B cell (primary cell): ENCODE measurements around the gene CAMKV. TPM values are rescaled to one million over a fixed set of nuclear protein-coding genes. Genes with fewer than 3 reads are reported as not detected.

ENCODE experiments used
- ATAC-seq: fragments of 200-7000 bp; cut with Tn5 transposase; one replicate; pipeline ENCODE4 v1.10.0; 2021; ENCODE audit warnings: low read depth, mild to moderate bottlenecking, moderate number of reproducible peaks, moderate library complexity
- CTCF ChIA-PET: fragments of 350-600 bp; sonication (Branson Sonifier 250); formaldehyde crosslinking; loops from one replicate; lab custom pipeline; 2021; ENCODE audit warnings: antibody characterized with exemption, inconsistent platforms; lab: Charles Lee
- POLR2A ChIA-PET: fragments of 350-600 bp; sonication (Branson Sonifier 250); formaldehyde crosslinking; loops from one replicate; lab custom pipeline; 2021; ENCODE audit warnings: antibody characterized with exemption; lab: Charles Lee
- DNase-seq: peaks from one replicate; pipeline ENCODE4 v3.0.0; 2013
- H2AFZ ChIP-seq: 2 replicates; pipeline ENCODE4 v1.6.1; 2012; ENCODE audit warnings: mild to moderate bottlenecking, low read depth, low read length; ENCODE audit not compliant: insufficient read depth, poor library complexity, severe bottlenecking
- H3K27ac ChIP-seq, 2 donors: 1 replicate in 1 of 2; 2 replicates in 1 of 2; pipeline ENCODE4 v1.5.1; 2012 to 2013; ENCODE audit warnings: low read length in 2 of 2, mild to moderate bottlenecking in 2 of 2, moderate library complexity in 1 of 2
- H3K27me3 ChIP-seq, 4 experiments: fragments of 200-600 bp in 1 of 4; sonication (generic) in 1 of 4; replicated peaks in 1 of 4; 1 replicate in 2 of 4; 2 replicates in 2 of 4; pipeline versions ENCODE4 v1.6.1 to v1.7.0; 2013 to 2016; ENCODE audit warnings: low read length in 3 of 4, mild to moderate bottlenecking in 2 of 4, mixed read lengths in 1 of 4, moderate library complexity in 1 of 4; ENCODE audit not compliant: insufficient read depth in 4 of 4, control insufficient read depth in 3 of 4; ENCODE audit errors: control extremely low read depth in 1 of 4
- H3K36me3 ChIP-seq, 2 experiments: replicated peaks in 1 of 2; 1 replicate in 1 of 2; 2 replicates in 1 of 2; pipeline versions ENCODE4 v1.6.1 to v1.7.1; 2013; ENCODE audit warnings: low read length in 1 of 2; ENCODE audit not compliant: insufficient read depth in 2 of 2, control insufficient read depth in 1 of 2; ENCODE audit errors: control extremely low read depth in 1 of 2, extremely low read depth in 1 of 2
- H3K4me1 ChIP-seq, 2 donors: fragments of 200-600 bp in 1 of 2; sonication (generic) in 1 of 2; 1 replicate in 1 of 2; 2 replicates in 1 of 2; pipeline versions ENCODE4 v1.5.1 to v1.6.1; 2013 to 2017; ENCODE audit warnings: low read length in 2 of 2; ENCODE audit not compliant: control insufficient read depth in 2 of 2, insufficient read depth in 2 of 2
- H3K4me2 ChIP-seq: replicated peaks from 2 replicates; pipeline ENCODE3; 2012; ENCODE audit warnings: mild to moderate bottlenecking, low read depth, low read length; ENCODE audit not compliant: poor library complexity, severe bottlenecking
- H3K4me3 ChIP-seq, 5 experiments: fragments of 200-600 bp in 1 of 5; sonication (generic) in 1 of 5; 1 replicate in 3 of 5; 2 replicates in 2 of 5; pipeline versions ENCODE4 v1.5.1 to v1.7.0; 2011 to 2016; ENCODE audit warnings: low read length in 4 of 5, mild to moderate bottlenecking in 4 of 5, low read depth in 2 of 5, control low read depth in 1 of 5, moderate library complexity in 1 of 5; ENCODE audit not compliant: insufficient read depth in 1 of 5; ENCODE audit errors: control extremely low read depth in 1 of 5, extremely low read depth in 1 of 5
- H3K79me2 ChIP-seq: fragments of 200-600 bp; sonication (generic); one replicate; pipeline ENCODE4 v1.6.0; 2016; ENCODE audit warnings: low read length; ENCODE audit not compliant: control insufficient read depth, insufficient read depth
- H3K9ac ChIP-seq: fragments of 200-600 bp; sonication (generic); 2 replicates; pipeline ENCODE4 v1.6.1; 2017; ENCODE audit warnings: mild to moderate bottlenecking, low read length, moderate library complexity
- H3K9me3 ChIP-seq, 3 donors: one replicate each; pipeline versions ENCODE4 v1.6.1 to v1.7.1; 2013; ENCODE audit warnings: low read length in 2 of 3; ENCODE audit not compliant: control insufficient read depth in 2 of 3, insufficient read depth in 1 of 3; ENCODE audit errors: control extremely low read depth in 1 of 3
- H4K20me1 ChIP-seq: 2 replicates; pipeline ENCODE4 v1.6.0; 2012; ENCODE audit warnings: mild to moderate bottlenecking, low read length; ENCODE audit not compliant: insufficient read depth, control insufficient read depth, poor library complexity, severe bottlenecking
- H3K27ac Mint-ChIP-seq: one replicate; pipeline ENCODE4 v1.8.0; 2021; ENCODE audit warnings: mixed read lengths
- H3K27me3 Mint-ChIP-seq: one replicate; pipeline ENCODE4 v1.8.0; 2021; ENCODE audit warnings: mixed read lengths
- H3K4me1 Mint-ChIP-seq: one replicate; pipeline ENCODE4 v1.8.0; 2021; ENCODE audit warnings: mixed read lengths
- H3K4me3 Mint-ChIP-seq: one replicate; pipeline ENCODE4 v1.8.0; 2021; ENCODE audit warnings: mixed read lengths
- H3K9me3 Mint-ChIP-seq: one replicate; pipeline ENCODE4 v1.8.0; 2022; ENCODE audit warnings: mixed read lengths; ENCODE audit not compliant: insufficient read depth
- CTCF ChIP-seq: fragments of 200-600 bp; IDR thresholded peaks from one replicate; pipeline ENCODE4 v1.8.0; 2022; ENCODE audit warnings: antibody characterized with exemption, mild to moderate bottlenecking
- EZH2 ChIP-seq: IDR thresholded peaks from 2 replicates; pipeline ENCODE4 v1.6.1; 2012; ENCODE audit warnings: borderline replicate concordance, low read depth, mild to moderate bottlenecking, moderate library complexity, low read length; ENCODE audit not compliant: insufficient read depth, poor library complexity, severe bottlenecking
- WGBS: methylation state at CpG from one replicate; pipeline ENCODE4 v1.1.5; 2013; ENCODE audit warnings: missing lambda C conversion rate; ENCODE audit not compliant: insufficient coverage; 5-methylcytosine and 5-hydroxymethylcytosine counted together
- intact Hi-C: fragments of 100-400 bp; cut with micrococcal nuclease; formaldehyde crosslinking; loops from one replicate; pipeline ENCODE4 v1.10.0; 2022
- polyA plus RNA-seq: library from polyadenylated mRNA; depleted of rRNA; stranded (reverse); fragments of >200 nt; gene quantifications from 2 replicates; pipeline ENCODE4 v1.2.3, GENCODE V29; 2012
- total RNA-seq, 2 donors: library from RNA; stranded (reverse); fragments of 120-200 nt in 1 of 2; gene quantifications; 1 replicate in 1 of 2; 2 replicates in 1 of 2; pipeline versions ENCODE4 v1.2.3 to v1.2.4, GENCODE V29; 2013 to 2022

The CAMKV gene
- total and polyA plus RNA-seq, 2 donors (not counting 1 experiment from before 2014, with no cell fraction given): not detected

GRCh38 chr3:49898991-49899390 lies 29.3 kb upstream of the CAMKV start:
- no peak for ATAC-seq
- Histone ChIP-seq H3K27me3 (no peaks in the 10 kb centered on the region), H3K79me2 (no peaks in the 10 kb centered on the region), H4K20me1 (no peaks in the 10 kb centered on the region), H3K27ac (no peak overlapping the region), H3K4me1 (peaks cover under 1 to 8% of the 10 kb centered on the region in 2 donors), H3K36me3 (no peaks in the 10 kb centered on the region), H3K4me2 (no peak overlapping the region), H3K9ac (no peak overlapping the region), H2AFZ (no peak overlapping the region), H3K9me3 (peaks cover 0 to 6% (median 0%) of the 10 kb centered on the region in 3 donors), H3K4me3 (no peak overlapping the region)
- H3K27ac Mint-ChIP-seq: no peak overlapping the region
- H3K4me1 Mint-ChIP-seq: peaks cover 2% of the 10 kb centered on the region
- H3K9me3 Mint-ChIP-seq: no peaks in the 10 kb centered on the region
- no peak for DNase-seq
- ChIA-PET CTCF (no interaction called here), POLR2A (no interaction called here)
- H3K27me3 Mint-ChIP-seq: no peaks in the 10 kb centered on the region
- WGBS: 96% methylated on average over 5 of the region's 6 CpGs
- intact Hi-C loops: no loop called here
- H3K4me3 Mint-ChIP-seq: no peak overlapping the region
- no peak for TF ChIP-seq EZH2
- TF ChIP-seq CTCF: no peak

GRCh38 chr3:49896345-49896744 lies 26.6 kb upstream of the CAMKV start:
- TF ChIP-seq CTCF (no peak), EZH2 (no peak)
- no peak overlapping the region for H3K4me3 Mint-ChIP-seq
- H3K9ac ChIP-seq: no peak overlapping the region
- no peak for DNase-seq
- H3K4me1 Mint-ChIP-seq: no peaks in the 10 kb centered on the region
- ChIA-PET POLR2A (interaction anchor here (0.6 kb wide), 1 partner anchor 350 kb away, joined by 4 read pairs; no protein-coding TSS in a partner anchor), CTCF (no interaction called here)
- intact Hi-C loops: no loop called here
- no peaks in the 10 kb centered on the region for H4K20me1 ChIP-seq
- no peaks in the 10 kb centered on the region for H3K79me2 ChIP-seq
- H3K36me3 ChIP-seq: no peaks in the 10 kb centered on the region
- no peaks in the 10 kb centered on the region for H3K27me3 Mint-ChIP-seq
- no peak overlapping the region for H3K27ac Mint-ChIP-seq
- no peak overlapping the region for H2AFZ ChIP-seq
- no peak for ATAC-seq
- 95% methylated on average over 4 of the region's 5 CpGs for WGBS
- H3K4me1 ChIP-seq: no peaks in the 10 kb centered on the region
- no peaks in the 10 kb centered on the region for H3K9me3 Mint-ChIP-seq
- H3K9me3 ChIP-seq: no peaks in the 10 kb centered on the region
- no peak overlapping the region for H3K4me2 ChIP-seq
- H3K27me3 ChIP-seq: no peaks in the 10 kb centered on the region
- H3K4me3 ChIP-seq: no peak overlapping the region
- H3K27ac ChIP-seq: no peak overlapping the region
